Measurements from ENCODE around the gene LSS.

DNA sequence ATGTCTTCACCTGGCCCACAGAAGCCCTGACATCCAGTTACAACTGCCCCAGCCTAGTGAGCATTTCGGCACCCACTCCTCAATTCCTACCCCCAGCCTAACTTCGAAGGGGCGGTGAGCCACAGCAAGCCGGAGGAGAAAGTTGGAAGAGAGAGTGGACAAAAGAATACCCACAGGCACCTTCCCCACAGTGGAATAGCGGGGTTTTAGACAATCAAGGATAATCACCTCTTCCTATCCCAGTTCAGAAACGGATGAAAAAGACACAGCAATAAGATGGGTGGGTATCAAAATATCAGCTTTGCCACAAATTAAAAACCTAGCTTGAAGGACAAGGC is 1.3 kb upstream of the LSS start:
- TF ChIP-seq, protein P1, sequence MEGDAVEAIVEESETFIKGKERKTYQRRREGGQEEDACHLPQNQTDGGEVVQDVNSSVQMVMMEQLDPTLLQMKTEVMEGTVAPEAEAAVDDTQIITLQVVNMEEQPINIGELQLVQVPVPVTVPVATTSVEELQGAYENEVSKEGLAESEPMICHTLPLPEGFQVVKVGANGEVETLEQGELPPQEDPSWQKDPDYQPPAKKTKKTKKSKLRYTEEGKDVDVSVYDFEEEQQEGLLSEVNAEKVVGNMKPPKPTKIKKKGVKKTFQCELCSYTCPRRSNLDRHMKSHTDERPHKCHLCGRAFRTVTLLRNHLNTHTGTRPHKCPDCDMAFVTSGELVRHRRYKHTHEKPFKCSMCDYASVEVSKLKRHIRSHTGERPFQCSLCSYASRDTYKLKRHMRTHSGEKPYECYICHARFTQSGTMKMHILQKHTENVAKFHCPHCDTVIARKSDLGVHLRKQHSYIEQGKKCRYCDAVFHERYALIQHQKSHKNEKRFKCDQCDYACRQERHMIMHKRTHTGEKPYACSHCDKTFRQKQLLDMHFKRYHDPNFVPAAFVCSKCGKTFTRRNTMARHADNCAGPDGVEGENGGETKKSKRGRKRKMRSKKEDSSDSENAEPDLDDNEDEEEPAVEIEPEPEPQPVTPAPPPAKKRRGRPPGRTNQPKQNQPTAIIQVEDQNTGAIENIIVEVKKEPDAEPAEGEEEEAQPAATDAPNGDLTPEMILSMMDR (conservative IDR thresholded peaks at IDR 0.05 in 1 of 2, IDR thresholded peaks at IDR 0.05 in 1 of 2; ENCODE audit: extremely low read depth in 1 of 2, insufficient read depth in 1 of 2, low read depth in 1 of 2, low read length in 2 of 2) = no peak
- no peak for TF ChIP-seq EZH2 (IDR thresholded peaks at IDR 0.05; ENCODE audit: borderline replicate concordance, low read length)
